Subcutaneous adipose tissue (tissue), 4 donors: ENCODE results near the gene ELFN2. TPM values are rescaled to one million over a fixed set of nuclear protein-coding genes. Genes with fewer than 3 reads are reported as not detected.

ENCODE experiments used
- total RNA-seq, 4 donors: library from RNA; depleted of rRNA; stranded (reverse); fragments of >200 nt; gene quantifications; one replicate each; pipeline ENCODE4 v1.1.0, GENCODE V29; 2016
- TF ChIP-seq, protein P1 (sequence below): fragments of 450-650 bp; IDR thresholded peaks from one replicate; pipeline ENCODE4 v1.5.1; 2016; ENCODE audit warnings: low read depth, mild to moderate bottlenecking, control low read depth, antibody characterized with exemption, moderate library complexity

ELFN2 gene
- total RNA-seq, 4 donors from 2014 or later: not detected

GRCh38 chr22:37419370-37419968 lies 7.8 kb downstream of the ELFN2 start:
- TF ChIP-seq, protein P1, sequence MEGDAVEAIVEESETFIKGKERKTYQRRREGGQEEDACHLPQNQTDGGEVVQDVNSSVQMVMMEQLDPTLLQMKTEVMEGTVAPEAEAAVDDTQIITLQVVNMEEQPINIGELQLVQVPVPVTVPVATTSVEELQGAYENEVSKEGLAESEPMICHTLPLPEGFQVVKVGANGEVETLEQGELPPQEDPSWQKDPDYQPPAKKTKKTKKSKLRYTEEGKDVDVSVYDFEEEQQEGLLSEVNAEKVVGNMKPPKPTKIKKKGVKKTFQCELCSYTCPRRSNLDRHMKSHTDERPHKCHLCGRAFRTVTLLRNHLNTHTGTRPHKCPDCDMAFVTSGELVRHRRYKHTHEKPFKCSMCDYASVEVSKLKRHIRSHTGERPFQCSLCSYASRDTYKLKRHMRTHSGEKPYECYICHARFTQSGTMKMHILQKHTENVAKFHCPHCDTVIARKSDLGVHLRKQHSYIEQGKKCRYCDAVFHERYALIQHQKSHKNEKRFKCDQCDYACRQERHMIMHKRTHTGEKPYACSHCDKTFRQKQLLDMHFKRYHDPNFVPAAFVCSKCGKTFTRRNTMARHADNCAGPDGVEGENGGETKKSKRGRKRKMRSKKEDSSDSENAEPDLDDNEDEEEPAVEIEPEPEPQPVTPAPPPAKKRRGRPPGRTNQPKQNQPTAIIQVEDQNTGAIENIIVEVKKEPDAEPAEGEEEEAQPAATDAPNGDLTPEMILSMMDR: no peak

- TF ChIP-seq, protein P1: no peak
Measured at GRCh38 chr22:37418627-37419369, 8.5 kb downstream of the ELFN2 start.

DNA sequence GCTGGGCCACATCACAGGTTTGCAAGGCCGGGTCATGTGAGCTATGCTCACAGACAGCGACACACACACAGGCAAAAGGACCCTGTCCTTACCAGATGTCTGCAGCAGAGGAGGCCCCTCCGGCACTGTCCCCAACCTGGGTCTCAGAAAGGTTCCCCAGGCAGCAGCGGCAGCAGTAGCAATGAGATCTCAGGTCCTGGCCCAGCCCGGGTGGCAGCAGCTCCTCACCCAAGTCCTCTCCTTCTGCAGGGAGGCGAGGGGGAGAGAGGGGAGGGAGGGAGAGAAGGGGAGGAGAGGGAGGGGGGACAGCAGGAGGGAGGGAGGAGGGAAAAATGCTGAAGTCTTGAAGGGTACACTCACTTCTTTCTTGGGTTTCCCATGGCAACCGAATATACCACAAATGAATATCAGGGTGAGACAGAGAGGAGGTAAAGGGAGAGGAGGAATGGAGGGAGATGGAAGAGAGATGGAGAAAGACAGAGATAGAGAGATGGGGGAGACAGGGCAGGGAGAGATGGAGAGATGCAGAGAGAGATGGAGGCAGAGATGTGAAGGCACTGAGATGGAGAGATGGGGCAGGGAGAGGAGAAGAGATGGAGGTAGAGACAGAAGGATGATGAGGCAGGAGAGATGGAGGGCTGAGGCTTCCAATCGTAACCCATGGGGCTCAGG lies 9.5 kb downstream of the ELFN2 start:
- TF ChIP-seq, protein P1: no peak

DNA sequence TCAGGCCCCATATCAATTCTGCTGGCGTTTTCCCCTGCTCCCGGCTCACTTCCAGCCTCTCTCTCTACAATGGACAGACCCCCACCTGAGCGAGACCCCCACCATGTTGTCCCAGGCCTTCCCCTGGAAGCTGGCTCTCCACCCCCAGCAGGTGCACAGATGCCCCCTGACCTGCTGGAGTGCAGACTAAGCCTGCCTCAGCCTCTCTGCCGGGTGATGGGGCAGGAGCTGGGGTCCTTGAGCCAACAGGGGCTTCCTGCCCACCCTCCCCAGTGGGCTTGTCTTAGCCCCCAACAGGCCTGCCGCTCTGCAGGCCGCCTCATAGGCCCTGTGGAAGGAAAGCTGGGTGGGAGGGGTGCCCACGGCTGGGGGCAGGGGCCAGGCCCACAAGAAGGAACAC lies 10.0 kb downstream of the ELFN2 start:
- TF ChIP-seq, protein P1: no peak

- TF ChIP-seq, protein P1: no peak
Measured at GRCh38 chr22:37416827-37417226, 10.5 kb downstream of the ELFN2 start.

DNA sequence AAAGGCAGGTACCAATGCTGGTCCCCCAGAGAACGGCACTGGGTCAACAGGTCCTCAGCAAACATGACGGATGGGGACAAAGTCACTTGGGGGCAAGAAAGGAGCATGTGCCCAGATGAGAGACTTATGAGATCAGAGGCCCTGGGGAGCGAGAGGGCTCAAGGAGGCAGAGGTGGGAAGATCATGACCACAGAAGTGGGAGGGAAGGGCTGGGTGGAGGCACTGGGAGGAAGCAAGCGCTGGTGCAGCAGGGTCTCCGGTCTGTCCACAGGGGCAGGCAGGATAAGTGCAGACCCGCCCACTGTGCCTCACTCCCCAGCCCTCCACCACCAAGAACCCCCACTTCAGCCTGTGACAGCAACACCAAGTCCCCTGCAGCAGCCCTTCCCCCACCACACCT lies 10.9 kb downstream of the ELFN2 start:
- TF ChIP-seq, protein P1: no peak

- TF ChIP-seq, protein P1: no peak
Measured at GRCh38 chr22:37415210-37415609, 12.1 kb downstream of the ELFN2 start.
